ENCODE results near the gene SLC28A2. TPM values are rescaled to one million over a fixed set of nuclear protein-coding genes. Genes with fewer than 3 reads are reported as not detected.

SLC28A2 gene
- total RNA-seq, 1 experiment from 2014 or later = not detected

DNA sequence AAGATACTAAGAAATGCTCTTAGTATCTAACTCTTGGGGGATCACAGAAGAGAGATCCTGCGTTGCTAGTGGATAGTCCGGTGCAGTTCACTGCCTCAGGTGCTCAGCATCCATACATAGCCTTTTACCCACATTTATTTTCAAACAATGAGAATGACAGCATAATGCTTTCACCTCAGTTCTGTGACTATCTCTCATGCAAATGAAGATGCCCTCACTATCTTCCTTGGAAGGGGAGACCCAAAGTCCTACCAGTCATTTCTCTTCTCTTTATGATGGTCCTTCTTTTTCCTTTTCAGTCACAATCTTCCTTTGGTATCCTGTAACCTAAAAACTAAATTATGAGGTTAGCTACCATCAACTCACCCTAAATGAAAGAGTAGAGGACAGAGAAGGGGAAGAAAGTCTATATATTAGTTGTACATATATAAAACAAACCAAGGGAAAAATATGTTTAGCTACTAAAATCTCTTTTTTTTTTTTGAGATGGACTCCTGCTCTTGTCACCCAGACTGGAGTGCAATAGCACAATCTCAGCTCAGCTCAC, 30.9 kb upstream of the SLC28A2 start:
- TF ChIP-seq, protein P1, sequence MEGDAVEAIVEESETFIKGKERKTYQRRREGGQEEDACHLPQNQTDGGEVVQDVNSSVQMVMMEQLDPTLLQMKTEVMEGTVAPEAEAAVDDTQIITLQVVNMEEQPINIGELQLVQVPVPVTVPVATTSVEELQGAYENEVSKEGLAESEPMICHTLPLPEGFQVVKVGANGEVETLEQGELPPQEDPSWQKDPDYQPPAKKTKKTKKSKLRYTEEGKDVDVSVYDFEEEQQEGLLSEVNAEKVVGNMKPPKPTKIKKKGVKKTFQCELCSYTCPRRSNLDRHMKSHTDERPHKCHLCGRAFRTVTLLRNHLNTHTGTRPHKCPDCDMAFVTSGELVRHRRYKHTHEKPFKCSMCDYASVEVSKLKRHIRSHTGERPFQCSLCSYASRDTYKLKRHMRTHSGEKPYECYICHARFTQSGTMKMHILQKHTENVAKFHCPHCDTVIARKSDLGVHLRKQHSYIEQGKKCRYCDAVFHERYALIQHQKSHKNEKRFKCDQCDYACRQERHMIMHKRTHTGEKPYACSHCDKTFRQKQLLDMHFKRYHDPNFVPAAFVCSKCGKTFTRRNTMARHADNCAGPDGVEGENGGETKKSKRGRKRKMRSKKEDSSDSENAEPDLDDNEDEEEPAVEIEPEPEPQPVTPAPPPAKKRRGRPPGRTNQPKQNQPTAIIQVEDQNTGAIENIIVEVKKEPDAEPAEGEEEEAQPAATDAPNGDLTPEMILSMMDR (IDR thresholded peaks at IDR 0.05; ENCODE audit: unreplicated experiment) = no peak
- BruUV-seq (replicated peaks) = no TSS peak
- intact Hi-C loops (cut with micrococcal nuclease) = no loop called here
- Mint-ChIP-seq H3K4me3 (ENCODE audit: unreplicated experiment) (no peak overlapping the region), H3K27ac (ENCODE audit: low read depth, unreplicated experiment) (no peak overlapping the region), H3K4me1 (ENCODE audit: insufficient read depth, unreplicated experiment) (no peaks in the 10 kb centered on the region), H3K36me3 (ENCODE audit: insufficient read depth, unreplicated experiment) (no peaks in the 10 kb centered on the region), H3K9me3 (ENCODE audit: unreplicated experiment) (no peaks in the 10 kb centered on the region), H3K27me3 (ENCODE audit: insufficient read depth, unreplicated experiment) (peaks cover 27% of the 10 kb centered on the region)
- POLR2A ChIA-PET = interaction anchor here (0.7 kb wide), 1 partner anchor 162 kb away, joined by 3 read pairs; no protein-coding TSS in a partner anchor
- no peak for DNase-seq (ENCODE audit: unreplicated experiment)
- CTCF ChIA-PET = interaction anchor here (0.6 to 1.0 kb wide), 3 partner anchors 16 to 597 kb away, joined by 3 to 6 read pairs (median 5); no protein-coding TSS in a partner anchor

GRCh38 chr15:45221967-45222366, 30.1 kb upstream of the SLC28A2 start:
- no TSS peak for BruUV-seq (replicated peaks)
- Mint-ChIP-seq H3K9me3 (ENCODE audit: unreplicated experiment) (no peaks in the 10 kb centered on the region), H3K36me3 (ENCODE audit: insufficient read depth, unreplicated experiment) (no peaks in the 10 kb centered on the region), H3K27me3 (ENCODE audit: insufficient read depth, unreplicated experiment) (peaks cover 27% of the 10 kb centered on the region), H3K4me1 (ENCODE audit: insufficient read depth, unreplicated experiment) (no peaks in the 10 kb centered on the region), H3K4me3 (ENCODE audit: unreplicated experiment) (no peak overlapping the region), H3K27ac (ENCODE audit: low read depth, unreplicated experiment) (no peak overlapping the region)
- DNase-seq (ENCODE audit: unreplicated experiment) = no peak
- CTCF ChIA-PET = interaction anchor here (0.6 to 1.0 kb wide), 2 partner anchors 17 to 598 kb away, joined by 3 to 5 read pairs; no protein-coding TSS in a partner anchor
- TF ChIP-seq, protein P1 (IDR thresholded peaks at IDR 0.05; ENCODE audit: unreplicated experiment) = no peak
- POLR2A ChIA-PET = interaction anchor here (0.6 to 0.7 kb wide), 2 partner anchors 163 to 363 kb away, joined by 3 to 5 read pairs; no protein-coding TSS in a partner anchor
- intact Hi-C loops (cut with micrococcal nuclease) = no loop called here

DNA sequence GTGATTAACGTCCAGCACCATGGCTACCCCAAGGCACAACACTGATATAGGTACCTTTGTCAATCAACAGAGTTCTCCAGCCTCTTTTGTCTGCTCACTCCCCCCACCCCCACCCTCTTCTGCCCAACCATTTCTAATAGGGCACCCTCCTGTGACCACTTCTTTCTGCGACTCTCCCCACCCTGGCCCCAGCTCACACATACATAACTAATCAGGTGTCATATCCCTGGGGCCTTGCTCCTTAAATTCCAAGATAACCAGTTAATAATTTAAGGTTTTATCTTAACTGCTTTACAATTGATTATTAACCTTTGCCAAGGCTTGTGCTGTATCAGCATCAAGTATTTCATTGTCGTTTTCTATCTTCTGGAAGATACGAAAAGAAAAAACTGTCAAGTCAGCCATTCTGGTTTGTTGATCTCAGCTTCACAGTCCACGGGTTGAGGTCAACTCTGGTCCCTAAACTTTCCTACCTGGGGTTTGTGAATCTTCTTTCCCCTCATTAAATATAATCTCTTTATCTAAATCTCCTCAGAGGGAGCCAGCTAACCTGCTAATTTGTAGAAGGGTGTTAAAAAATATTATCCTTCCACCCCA, 27.3 kb upstream of the SLC28A2 start:
- H3K27me3 Mint-ChIP-seq (ENCODE audit: insufficient read depth, unreplicated experiment) = peaks cover 27% of the 10 kb centered on the region
- CTCF ChIA-PET = interaction anchor here (0.6 to 1.1 kb wide), 3 partner anchors 19 to 62 kb away, joined by 3 to 5 read pairs (median 4); no protein-coding TSS in a partner anchor

More for the DNA sequence above, 27.3 kb upstream of the SLC28A2 start:
- no peak for DNase-seq (ENCODE audit: unreplicated experiment)
- BruUV-seq (replicated peaks) = no TSS peak
- intact Hi-C loops (cut with micrococcal nuclease) = no loop called here
- POLR2A ChIA-PET = no interaction called here
- Mint-ChIP-seq H3K4me3 (ENCODE audit: unreplicated experiment) (no peak overlapping the region), H3K27ac (ENCODE audit: low read depth, unreplicated experiment) (no peak overlapping the region), H3K9me3 (ENCODE audit: unreplicated experiment) (no peaks in the 10 kb centered on the region), H3K36me3 (ENCODE audit: insufficient read depth, unreplicated experiment) (no peaks in the 10 kb centered on the region), H3K4me1 (ENCODE audit: insufficient read depth, unreplicated experiment) (no peaks in the 10 kb centered on the region)
- TF ChIP-seq, protein P1 (IDR thresholded peaks at IDR 0.05; ENCODE audit: unreplicated experiment) = no peak

All from MCF 10A (cell line).